Caco-2 (cell line): ENCODE data around the gene DUSP1. TPM values are rescaled to one million over a fixed set of nuclear protein-coding genes. Genes with fewer than 3 reads are reported as not detected.
A peak's percentile ranks its signal among the peaks of the same experiment; 100 is the strongest.

Experiments
- BruUV-seq: library from RNA; stranded (reverse); fragments of 400-500 nt; replicated peaks from 2 replicates; lab custom pipeline; 2021; lab: Mats Ljungman, UMichigan
- CTCF ChIA-PET: fragments of 300-600 bp; sonication (Branson Sonifier 250); formaldehyde crosslinking; loops from one replicate; lab custom pipeline; 2022; ENCODE audit warnings: antibody characterized with exemption; lab: Charles Lee
- POLR2A ChIA-PET: fragments of 300-600 bp; sonication (Branson Sonifier 250); formaldehyde crosslinking; loops from one replicate; lab custom pipeline; 2022; ENCODE audit warnings: antibody characterized with exemption; lab: Charles Lee
- DNase-seq, 2 experiments: peaks; one replicate each; pipeline versions ENCODE4 v3.0.0 to v3.0.0-alpha.2; 2020 to 2022
- H3K27me3 ChIP-seq: replicated peaks from 2 replicates; pipeline ENCODE4 v1.6.0; 2011; ENCODE audit warnings: low read length; ENCODE audit not compliant: control insufficient read depth, insufficient read depth
- H3K36me3 ChIP-seq: 2 replicates; pipeline ENCODE4 v1.5.1; 2011; ENCODE audit warnings: low read length; ENCODE audit not compliant: control insufficient read depth, insufficient read depth
- H3K4me1 ChIP-seq: fragments of 250-450 bp; sonication (Bioruptor Pico); 2 replicates; pipeline ENCODE4 v1.5.1; 2020; ENCODE audit warnings: mild to moderate bottlenecking
- H3K4me3 ChIP-seq: 2 replicates; pipeline ENCODE4 v1.5.1; 2011; ENCODE audit warnings: low read depth, mild to moderate bottlenecking, control low read depth, low read length
- H3K9me3 ChIP-seq: fragments of 250-450 bp; sonication (Bioruptor Pico); 2 replicates; pipeline ENCODE4 v1.5.1; 2020; ENCODE audit warnings: mild to moderate bottlenecking, moderate library complexity
- H3K27ac Mint-ChIP-seq: one replicate; pipeline ENCODE4 v1.8.0; 2022; ENCODE audit warnings: mixed read lengths; ENCODE audit not compliant: unreplicated experiment
- H3K27me3 Mint-ChIP-seq: one replicate; pipeline ENCODE4 v1.8.0; 2022; ENCODE audit warnings: mixed read lengths; ENCODE audit not compliant: insufficient read depth, unreplicated experiment
- H3K36me3 Mint-ChIP-seq: one replicate; pipeline ENCODE4 v1.8.0; 2022; ENCODE audit warnings: mild to moderate bottlenecking, mixed read lengths; ENCODE audit not compliant: insufficient read depth, unreplicated experiment
- H3K4me1 Mint-ChIP-seq: one replicate; pipeline ENCODE4 v1.8.0; 2022; ENCODE audit warnings: low read depth, mixed read lengths; ENCODE audit not compliant: unreplicated experiment
- H3K4me3 Mint-ChIP-seq: one replicate; pipeline ENCODE4 v1.8.0; 2022; ENCODE audit warnings: mild to moderate bottlenecking, moderate library complexity, mixed read lengths; ENCODE audit not compliant: unreplicated experiment
- H3K9me3 Mint-ChIP-seq: one replicate; pipeline ENCODE4 v1.8.0; 2022; ENCODE audit warnings: mixed read lengths; ENCODE audit not compliant: unreplicated experiment
- intact Hi-C: fragments of 100-400 bp; cut with micrococcal nuclease; formaldehyde crosslinking; loops from one replicate; pipeline ENCODE4 v1.10.0; 2022; ENCODE audit not compliant: unreplicated experiment
- total RNA-seq: library from RNA; stranded (reverse); gene quantifications from 2 replicates; pipeline ENCODE4 v1.2.3, GENCODE V29; 2022
- TF ChIP-seq, protein P1 (sequence below), 2 experiments: fragments of 200-600 bp in 1 of 2; IDR thresholded peaks; 1 replicate in 1 of 2; 2 replicates in 1 of 2; pipeline versions ENCODE4 v1.5.1 to v1.8.0; 2011 to 2022; ENCODE audit warnings: antibody characterized with exemption in 1 of 2, control low read depth in 1 of 2, inconsistent platforms in 1 of 2, low read depth in 1 of 2, low read length in 1 of 2, mild to moderate bottlenecking in 1 of 2, moderate library complexity in 1 of 2; ENCODE audit not compliant: insufficient read depth in 1 of 2, severe bottlenecking in 1 of 2, unreplicated experiment in 1 of 2

The DUSP1 gene
- total RNA-seq, 1 experiment from 2014 or later, result 28.3 TPM

DNA sequence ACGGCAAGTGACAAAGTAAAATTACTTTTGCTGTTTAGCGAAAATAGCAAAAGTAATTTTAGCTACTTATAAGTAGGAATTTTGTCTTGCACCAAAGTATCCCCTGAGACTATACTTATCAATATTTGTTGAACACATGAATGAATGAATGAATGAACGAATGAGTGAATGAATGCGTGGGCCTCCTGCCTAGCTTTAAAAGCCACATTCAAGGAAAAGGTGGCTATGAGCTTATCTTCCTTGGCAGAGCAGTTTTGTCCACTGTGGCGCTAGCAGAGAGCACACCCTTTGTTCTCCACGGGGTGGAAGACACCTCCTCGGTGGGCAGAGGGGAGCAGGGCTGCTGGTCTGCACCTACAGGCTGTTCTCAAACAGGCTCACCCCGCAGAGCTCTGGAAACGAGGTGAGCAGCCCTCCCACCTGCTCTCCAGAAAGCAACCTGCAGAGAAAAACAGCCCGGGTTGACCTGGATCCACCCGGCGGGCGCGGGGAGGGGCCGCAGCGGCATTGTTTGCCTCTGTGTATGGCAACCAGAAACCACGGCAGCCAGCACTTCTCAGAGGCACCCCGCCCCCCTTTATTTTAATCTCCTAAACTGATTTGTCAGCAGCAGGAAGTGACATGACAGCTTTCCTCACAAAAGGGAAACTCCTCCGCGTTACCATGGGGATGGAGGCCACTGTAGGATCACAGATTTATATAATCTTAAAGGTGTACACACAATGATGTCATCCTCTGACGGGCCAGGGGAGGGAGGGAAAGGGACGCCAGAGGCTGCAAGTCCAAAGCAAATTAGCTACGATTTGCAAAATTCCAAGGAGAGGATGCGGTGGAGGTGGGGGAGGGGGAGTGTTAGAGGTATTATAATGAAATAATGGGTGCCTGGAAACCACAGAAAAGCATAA lies 5.9 kb downstream of the DUSP1 start:
- peaks cover 59% of the 10 kb centered on the region for H3K36me3 Mint-ChIP-seq
- ChIA-PET POLR2A (interaction anchor here (0.5 to 2.1 kb wide), 7 partner anchors 11 to 563 kb away, joined by 3 to 22 read pairs (median 6); partner anchors contain the start of gene STC2), CTCF (interaction anchor here (0.6 to 2.0 kb wide), 9 partner anchors 45 to 141 kb away, joined by 3 to 13 read pairs (median 6); no protein-coding TSS in a partner anchor)
- H3K4me1 ChIP-seq, result peaks cover 24% of the 10 kb centered on the region
- peak overlapping the region; percentile 76 for H3K4me3 Mint-ChIP-seq
- H3K27ac Mint-ChIP-seq, result peak overlapping the region; percentile 96
- H3K9me3 ChIP-seq, result no peaks in the 10 kb centered on the region
- H3K27me3 ChIP-seq, result no peaks in the 10 kb centered on the region
- DNase-seq, result peak; percentile 97 to 98
- H3K36me3 ChIP-seq, result peaks cover 5% of the 10 kb centered on the region; the same call in 1 of the 2 replicates
- no peaks in the 10 kb centered on the region for H3K9me3 Mint-ChIP-seq
- H3K27me3 Mint-ChIP-seq, result no peaks in the 10 kb centered on the region
- peak overlapping the region; percentile 31 for H3K4me3 ChIP-seq
- H3K4me1 Mint-ChIP-seq, result peaks cover 28% of the 10 kb centered on the region
- intact Hi-C loops, result loop anchor here (1.0 to 2.0 kb wide), 3 partner anchors 48 to 137 kb away; no protein-coding TSS in a partner anchor
- no TSS peak for BruUV-seq
- TF ChIP-seq, protein P1, sequence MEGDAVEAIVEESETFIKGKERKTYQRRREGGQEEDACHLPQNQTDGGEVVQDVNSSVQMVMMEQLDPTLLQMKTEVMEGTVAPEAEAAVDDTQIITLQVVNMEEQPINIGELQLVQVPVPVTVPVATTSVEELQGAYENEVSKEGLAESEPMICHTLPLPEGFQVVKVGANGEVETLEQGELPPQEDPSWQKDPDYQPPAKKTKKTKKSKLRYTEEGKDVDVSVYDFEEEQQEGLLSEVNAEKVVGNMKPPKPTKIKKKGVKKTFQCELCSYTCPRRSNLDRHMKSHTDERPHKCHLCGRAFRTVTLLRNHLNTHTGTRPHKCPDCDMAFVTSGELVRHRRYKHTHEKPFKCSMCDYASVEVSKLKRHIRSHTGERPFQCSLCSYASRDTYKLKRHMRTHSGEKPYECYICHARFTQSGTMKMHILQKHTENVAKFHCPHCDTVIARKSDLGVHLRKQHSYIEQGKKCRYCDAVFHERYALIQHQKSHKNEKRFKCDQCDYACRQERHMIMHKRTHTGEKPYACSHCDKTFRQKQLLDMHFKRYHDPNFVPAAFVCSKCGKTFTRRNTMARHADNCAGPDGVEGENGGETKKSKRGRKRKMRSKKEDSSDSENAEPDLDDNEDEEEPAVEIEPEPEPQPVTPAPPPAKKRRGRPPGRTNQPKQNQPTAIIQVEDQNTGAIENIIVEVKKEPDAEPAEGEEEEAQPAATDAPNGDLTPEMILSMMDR (IDR thresholded peaks at IDR 0.05; ENCODE audit: insufficient read depth in 1 of 2, low read depth in 1 of 2, low read length in 1 of 2, severe bottlenecking in 1 of 2, unreplicated experiment in 1 of 2), result no peak

DNA sequence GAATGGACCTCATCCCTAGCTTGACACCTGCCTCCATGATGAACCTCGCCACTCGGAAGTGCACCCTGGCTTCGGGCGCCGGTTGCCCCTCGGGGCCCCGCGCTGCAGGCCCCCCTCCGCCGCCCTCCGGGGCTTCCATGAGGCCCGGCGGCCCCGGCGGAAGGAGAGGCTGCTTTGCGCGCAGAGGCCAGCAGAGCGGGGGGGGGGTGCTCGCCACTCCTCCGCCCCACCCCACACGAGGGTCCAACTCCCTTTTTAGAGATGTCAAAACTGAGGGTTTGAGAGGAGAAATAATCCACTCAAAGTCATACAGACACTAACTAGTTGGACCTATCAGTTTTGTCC lies 7.9 kb downstream of the DUSP1 start:
- no peaks in the 10 kb centered on the region for H3K27me3 ChIP-seq
- BruUV-seq, result no TSS peak
- TF ChIP-seq, protein P1 (IDR thresholded peaks at IDR 0.05; ENCODE audit: insufficient read depth in 1 of 2, low read depth in 1 of 2, low read length in 1 of 2, severe bottlenecking in 1 of 2, unreplicated experiment in 1 of 2), result no peak
- intact Hi-C loops, result no loop called here
- H3K27ac Mint-ChIP-seq, result no peak overlapping the region
- ChIA-PET CTCF (no interaction called here), POLR2A (no interaction called here)
- H3K36me3 Mint-ChIP-seq, result peaks cover 39% of the 10 kb centered on the region
- no peak overlapping the region for H3K4me3 ChIP-seq
- DNase-seq, result no peak
- H3K4me1 Mint-ChIP-seq, result peaks cover 28% of the 10 kb centered on the region
- H3K27me3 Mint-ChIP-seq, result no peaks in the 10 kb centered on the region
- H3K36me3 ChIP-seq, result no peaks in the 10 kb centered on the region
- H3K4me1 ChIP-seq, result peaks cover 11% of the 10 kb centered on the region; the same call in 1 of the 2 replicates
- H3K9me3 ChIP-seq, result no peaks in the 10 kb centered on the region
- no peak overlapping the region for H3K4me3 Mint-ChIP-seq
- no peaks in the 10 kb centered on the region for H3K9me3 Mint-ChIP-seq

DNA sequence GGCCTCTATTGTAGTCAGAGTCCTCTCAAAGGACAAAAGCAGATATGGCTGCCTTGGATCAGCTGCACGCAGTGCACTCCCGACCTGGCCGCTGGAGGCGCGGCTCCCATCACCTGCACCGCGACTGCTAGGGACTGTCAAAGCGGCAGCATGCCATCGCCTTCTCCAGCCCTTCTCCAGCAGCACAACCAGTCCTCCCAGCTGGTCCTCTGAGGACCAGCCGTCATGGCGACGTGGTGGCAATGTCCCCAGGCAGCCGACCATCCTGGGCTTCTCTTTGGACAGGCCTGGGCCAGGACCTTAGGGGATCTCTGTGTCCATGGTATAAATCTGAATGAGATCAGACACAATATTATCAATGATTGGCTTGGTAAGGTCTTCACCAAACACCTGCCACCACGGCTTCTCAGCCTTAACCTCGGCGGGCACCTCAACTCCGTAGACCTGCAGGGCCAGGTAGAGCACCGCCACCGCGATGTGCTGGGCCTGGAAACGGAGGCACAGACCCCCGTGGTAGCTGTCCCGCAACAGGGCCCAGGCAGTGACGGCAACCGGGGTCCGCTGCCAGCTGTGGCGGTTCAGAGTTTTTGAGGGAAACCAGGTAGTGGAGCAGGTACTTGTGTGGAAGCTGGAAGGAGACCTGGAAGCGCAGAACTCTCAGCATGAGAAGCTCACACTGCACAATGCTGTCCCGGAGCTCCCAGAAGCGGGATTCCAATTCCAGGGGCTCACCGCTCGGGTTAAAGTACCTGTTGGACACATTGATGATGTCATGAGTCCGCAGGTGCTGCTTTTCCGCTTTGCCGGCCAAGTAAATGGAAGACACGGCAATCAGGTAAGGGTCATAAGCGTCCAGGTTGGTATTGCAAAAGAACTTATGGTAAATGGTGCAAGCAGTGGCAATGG lies 8.5 kb downstream of the DUSP1 start:
- Histone ChIP-seq H3K36me3 (no peaks in the 10 kb centered on the region), H3K9me3 (no peaks in the 10 kb centered on the region), H3K4me1 (peaks cover 11% of the 10 kb centered on the region; the same call in 1 of the 2 replicates), H3K4me3 (no peak overlapping the region), H3K27me3 (no peaks in the 10 kb centered on the region)
- no peak overlapping the region for H3K4me3 Mint-ChIP-seq
- ChIA-PET POLR2A (interaction anchor here (0.7 kb wide), 1 partner anchor 66 kb away, joined by 3 read pairs; no protein-coding TSS in a partner anchor), CTCF (no interaction called here)
- H3K36me3 Mint-ChIP-seq, result peaks cover 32% of the 10 kb centered on the region
- TF ChIP-seq, protein P1 (IDR thresholded peaks at IDR 0.05; ENCODE audit: insufficient read depth in 1 of 2, low read depth in 1 of 2, low read length in 1 of 2, severe bottlenecking in 1 of 2, unreplicated experiment in 1 of 2), result no peak
- no peak for DNase-seq
- no peak overlapping the region for H3K27ac Mint-ChIP-seq
- BruUV-seq, result no TSS peak
- H3K27me3 Mint-ChIP-seq, result no peaks in the 10 kb centered on the region
- intact Hi-C loops, result no loop called here
- no peaks in the 10 kb centered on the region for H3K9me3 Mint-ChIP-seq
- H3K4me1 Mint-ChIP-seq, result peaks cover 25% of the 10 kb centered on the region
